Sigmoid colon (tissue), 4 donors: ENCODE measurements around the gene CHIT1.

Source experiments
- POLR2A ChIP-seq, 2 donors: fragments of 450-650 bp; IDR thresholded peaks; one replicate each; pipeline ENCODE4 v1.6.1; 2016; ENCODE audit warnings: antibody characterized with exemption in 2 of 2, mild to moderate bottlenecking in 2 of 2, moderate library complexity in 2 of 2
- POLR2AphosphoS5 ChIP-seq, 4 donors: sonication (generic); formaldehyde crosslinking; IDR thresholded peaks; one replicate each; pipeline ENCODE4 v1.6.1; 2017; ENCODE audit warnings: antibody characterized with exemption in 4 of 4
- TF ChIP-seq, protein P1 (sequence below), 4 experiments: fragments of 450-650 bp in 3 of 4; fragments of 200-600 bp in 1 of 4; IDR thresholded peaks; one replicate each; pipeline ENCODE4 v1.5.1; 2016 to 2019; ENCODE audit warnings: antibody characterized with exemption in 4 of 4, mild to moderate bottlenecking in 3 of 4, moderate library complexity in 2 of 4

- TF ChIP-seq, protein P1, sequence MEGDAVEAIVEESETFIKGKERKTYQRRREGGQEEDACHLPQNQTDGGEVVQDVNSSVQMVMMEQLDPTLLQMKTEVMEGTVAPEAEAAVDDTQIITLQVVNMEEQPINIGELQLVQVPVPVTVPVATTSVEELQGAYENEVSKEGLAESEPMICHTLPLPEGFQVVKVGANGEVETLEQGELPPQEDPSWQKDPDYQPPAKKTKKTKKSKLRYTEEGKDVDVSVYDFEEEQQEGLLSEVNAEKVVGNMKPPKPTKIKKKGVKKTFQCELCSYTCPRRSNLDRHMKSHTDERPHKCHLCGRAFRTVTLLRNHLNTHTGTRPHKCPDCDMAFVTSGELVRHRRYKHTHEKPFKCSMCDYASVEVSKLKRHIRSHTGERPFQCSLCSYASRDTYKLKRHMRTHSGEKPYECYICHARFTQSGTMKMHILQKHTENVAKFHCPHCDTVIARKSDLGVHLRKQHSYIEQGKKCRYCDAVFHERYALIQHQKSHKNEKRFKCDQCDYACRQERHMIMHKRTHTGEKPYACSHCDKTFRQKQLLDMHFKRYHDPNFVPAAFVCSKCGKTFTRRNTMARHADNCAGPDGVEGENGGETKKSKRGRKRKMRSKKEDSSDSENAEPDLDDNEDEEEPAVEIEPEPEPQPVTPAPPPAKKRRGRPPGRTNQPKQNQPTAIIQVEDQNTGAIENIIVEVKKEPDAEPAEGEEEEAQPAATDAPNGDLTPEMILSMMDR (IDR thresholded peaks at IDR 0.05) = no peak
- no peak for TF ChIP-seq POLR2A (IDR thresholded peaks at IDR 0.05)
- no peak for TF ChIP-seq POLR2AphosphoS5 (IDR thresholded peaks at IDR 0.05)
Observed at GRCh38 chr1:203178821-203179666, 50.4 kb downstream of the CHIT1 start.
